COR-L47 (cell line): ENCODE measurements around the gene PHF12.

ENCODE experiments used
- DNase-seq: peaks from one replicate; lab custom pipeline; 2025; lab: John Stamatoyannopoulos, UW

The PHF12 gene

GRCh38 chr17:28951428-28951990 lies at the start of gene PHF12:
TSS of gene PHF12 (minus strand) at chr17:28951518. CDS start at chr17:28950960, 558 bp downstream.
- peak; percentile 100 for DNase-seq

- no peak for DNase-seq
Observed at GRCh38 chr17:29000973-29001372, 49.7 kb upstream of the PHF12 start.

GRCh38 chr17:28999206-28999605 lies 47.9 kb upstream of the PHF12 start:
- DNase-seq = peak; percentile 80

- DNase-seq = peak; percentile 90
Observed at GRCh38 chr17:28997806-28998205, 46.5 kb upstream of the PHF12 start.

GRCh38 chr17:28996554-28997096 lies 45.3 kb upstream of the PHF12 start:
- no peak for DNase-seq

GRCh38 chr17:28993645-28994426 lies 42.5 kb upstream of the PHF12 start:
- DNase-seq = no peak

- no peak for DNase-seq
Observed at GRCh38 chr17:28992625-28993600, 41.6 kb upstream of the PHF12 start.

- DNase-seq = no peak
Observed at GRCh38 chr17:28992185-28992584, 40.9 kb upstream of the PHF12 start.

GRCh38 chr17:28991779-28992178 lies 40.5 kb upstream of the PHF12 start:
- no peak for DNase-seq

- DNase-seq = no peak
Observed at GRCh38 chr17:28989028-28989427, 37.7 kb upstream of the PHF12 start.

- no peak for DNase-seq
Observed at GRCh38 chr17:28988475-28988874, 37.2 kb upstream of the PHF12 start.

- DNase-seq = no peak
Observed at GRCh38 chr17:28986714-28987655, 35.7 kb upstream of the PHF12 start.

GRCh38 chr17:28985950-28986713 lies 34.8 kb upstream of the PHF12 start:
- peak; percentile 95 for DNase-seq

- no peak for DNase-seq
Observed at GRCh38 chr17:28983286-28984230, 32.2 kb upstream of the PHF12 start.

- DNase-seq = no peak
Observed at GRCh38 chr17:28982131-28982793, 30.9 kb upstream of the PHF12 start.

- no peak for DNase-seq
Observed at GRCh38 chr17:28978356-28978964, 27.1 kb upstream of the PHF12 start.

GRCh38 chr17:28977659-28978355 lies 26.5 kb upstream of the PHF12 start:
- DNase-seq = peak; percentile 71

- DNase-seq = no peak
Observed at GRCh38 chr17:28975646-28976045, 24.3 kb upstream of the PHF12 start.
